CD4-positive, alpha-beta memory T cell (primary cell): Measurements from ENCODE around the gene MYF6. TPM values are rescaled to one million over a fixed set of nuclear protein-coding genes. Genes with fewer than 3 reads are reported as not detected.

ENCODE experiments used
- CTCF ChIA-PET: fragments of 350-600 bp; sonication (Branson Sonifier 250); formaldehyde crosslinking; loops from one replicate; lab custom pipeline; 2021; ENCODE audit warnings: inconsistent platforms; ENCODE audit not compliant: partially characterized antibody; lab: Charles Lee
- POLR2A ChIA-PET: fragments of 350-600 bp; sonication (Branson Sonifier 250); formaldehyde crosslinking; loops from one replicate; lab custom pipeline; 2021; ENCODE audit not compliant: partially characterized antibody; lab: Charles Lee
- DNase-seq, 5 donors: peaks; one replicate each; pipeline versions ENCODE4 v3.0.0 to v3.0.0-alpha.2; 2020 to 2022; ENCODE audit warnings: mixed read lengths in 1 of 5
- H3K27ac ChIP-seq: one replicate; pipeline ENCODE4 v1.7.0; 2013; ENCODE audit warnings: low read depth, low read length
- H3K27me3 ChIP-seq: 2 replicates; pipeline ENCODE4 v1.7.0; 2013; ENCODE audit warnings: mild to moderate bottlenecking, low read length, moderate library complexity; ENCODE audit not compliant: insufficient read depth
- H3K36me3 ChIP-seq: 2 replicates; pipeline ENCODE4 v1.7.0; 2013; ENCODE audit warnings: mild to moderate bottlenecking, low read length, moderate library complexity; ENCODE audit not compliant: insufficient read depth
- H3K4me1 ChIP-seq: 2 replicates; pipeline ENCODE4 v1.7.0; 2013; ENCODE audit warnings: mild to moderate bottlenecking, low read length, moderate library complexity; ENCODE audit not compliant: insufficient read depth
- H3K4me3 ChIP-seq, 2 donors: one replicate each; pipeline ENCODE4 v1.7.0; 2013; ENCODE audit warnings: low read length in 2 of 2, mild to moderate bottlenecking in 1 of 2
- H3K9me3 ChIP-seq, 2 donors: one replicate each; pipeline ENCODE4 v1.7.0; 2013; ENCODE audit warnings: low read length in 2 of 2, control low read depth in 1 of 2; ENCODE audit not compliant: control insufficient read depth in 1 of 2
- H3K27ac Mint-ChIP-seq, 7 donors: one replicate each; pipeline ENCODE4 v1.8.0; 2020 to 2021; ENCODE audit warnings: mixed read lengths in 7 of 7, mild to moderate bottlenecking in 6 of 7, inconsistent platforms in 3 of 7, moderate library complexity in 3 of 7
- H3K27me3 Mint-ChIP-seq, 2 donors: one replicate each; pipeline ENCODE4 v1.8.0; 2020 to 2021; ENCODE audit warnings: mixed read lengths in 2 of 2
- H3K36me3 Mint-ChIP-seq, 2 donors: one replicate each; pipeline ENCODE4 v1.8.0; 2020 to 2021; ENCODE audit warnings: mixed read lengths in 2 of 2, inconsistent platforms in 1 of 2, mild to moderate bottlenecking in 1 of 2
- H3K4me1 Mint-ChIP-seq, 4 donors: one replicate each; pipeline ENCODE4 v1.8.0; 2020 to 2021; ENCODE audit warnings: mixed read lengths in 4 of 4, mild to moderate bottlenecking in 1 of 4
- H3K4me3 Mint-ChIP-seq, 8 donors: one replicate each; pipeline ENCODE4 v1.8.0; 2020 to 2021; ENCODE audit warnings: mixed read lengths in 8 of 8, mild to moderate bottlenecking in 7 of 8, moderate library complexity in 6 of 8, inconsistent platforms in 3 of 8
- H3K9me3 Mint-ChIP-seq, 8 donors: one replicate each; pipeline ENCODE4 v1.8.0; 2020 to 2021; ENCODE audit warnings: mixed read lengths in 8 of 8, mild to moderate bottlenecking in 5 of 8, inconsistent platforms in 3 of 8, moderate library complexity in 1 of 8
- intact Hi-C: fragments of 100-400 bp; cut with micrococcal nuclease; formaldehyde crosslinking; loops from one replicate; pipeline ENCODE4 v1.15.1; 2023
- polyA plus RNA-seq, 2 donors: library from polyadenylated mRNA; unstranded; fragments of 300-500 nt; fragmentation: Illumina TruSeq; gene quantifications; one replicate each; pipeline ENCODE4 v1.2.3, GENCODE V29; 2021
- total RNA-seq, 2 experiments: library from RNA; stranded (reverse); gene quantifications; one replicate each; pipeline ENCODE4 v1.2.3, GENCODE V29; 2021

Gene MYF6
- total and polyA plus RNA-seq, 4 experiments from 2014 or later: not detected

DNA sequence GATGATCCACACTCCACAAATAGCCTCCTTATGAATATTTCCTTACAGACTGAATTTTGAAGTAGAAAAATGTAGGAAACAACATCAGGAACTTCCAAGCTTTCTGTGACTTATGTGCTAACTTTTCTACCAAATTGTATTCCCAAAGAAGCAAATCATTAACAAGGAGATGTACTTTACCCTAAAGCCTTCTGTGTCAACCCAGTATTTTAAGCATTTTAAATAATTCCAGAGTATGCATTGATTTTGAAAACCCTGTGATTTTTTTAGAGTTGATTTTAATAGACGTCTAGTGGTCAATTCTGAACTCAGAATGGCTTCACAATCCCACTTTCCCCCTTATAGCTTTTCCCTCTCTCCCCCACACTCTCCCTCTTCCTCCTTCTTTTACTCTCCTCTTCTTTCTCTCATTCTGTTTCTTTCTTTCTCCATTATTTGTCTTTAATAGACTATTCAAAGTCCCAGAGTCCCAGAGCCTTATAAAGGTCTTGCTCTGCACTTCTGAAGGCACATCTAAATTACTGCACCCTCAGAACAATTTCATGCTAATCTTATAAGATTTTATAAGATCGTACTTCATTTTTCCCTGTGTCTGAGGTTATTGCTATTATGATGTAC is 10.1 kb upstream of the MYF6 start:
- H3K36me3 Mint-ChIP-seq: no peaks in the 10 kb centered on the region
- no peak overlapping the region for H3K4me3 Mint-ChIP-seq
- peaks cover 0 to 5% (median 0%) of the 10 kb centered on the region in 8 donors for H3K9me3 Mint-ChIP-seq
- no peak for DNase-seq
- H3K4me1 Mint-ChIP-seq: no peaks in the 10 kb centered on the region
- Histone ChIP-seq H3K4me3 (no peak overlapping the region), H3K27ac (no peak overlapping the region), H3K36me3 (no peaks in the 10 kb centered on the region), H3K4me1 (no peaks in the 10 kb centered on the region), H3K27me3 (no peaks in the 10 kb centered on the region), H3K9me3 (no peaks in the 10 kb centered on the region)
- no peak overlapping the region for H3K27ac Mint-ChIP-seq
- intact Hi-C loops: no loop called here
- no peaks in the 10 kb centered on the region for H3K27me3 Mint-ChIP-seq
- CTCF ChIA-PET: no interaction called here
- POLR2A ChIA-PET: no interaction called here

DNA sequence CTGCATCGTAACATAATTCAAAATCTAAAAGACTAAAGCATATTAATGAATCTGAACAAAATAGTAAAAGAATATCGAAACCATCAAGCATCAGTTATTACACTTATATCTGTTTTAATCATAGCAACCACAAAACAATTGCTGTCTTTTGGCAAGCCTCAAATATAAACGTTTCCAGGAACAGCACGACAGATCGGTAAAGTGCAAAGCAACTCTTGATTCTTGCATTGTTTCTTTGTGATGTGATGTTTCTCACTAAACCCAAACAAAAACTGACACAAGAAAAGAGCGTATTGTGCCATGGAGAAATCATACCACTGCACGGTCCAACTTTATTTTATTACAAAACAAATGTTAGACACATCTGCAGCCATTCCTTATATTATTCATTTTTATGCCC is 9.2 kb upstream of the MYF6 start:
- H3K4me3 Mint-ChIP-seq: no peak overlapping the region
- POLR2A ChIA-PET: no interaction called here
- no peak overlapping the region for H3K4me3 ChIP-seq

DNA sequence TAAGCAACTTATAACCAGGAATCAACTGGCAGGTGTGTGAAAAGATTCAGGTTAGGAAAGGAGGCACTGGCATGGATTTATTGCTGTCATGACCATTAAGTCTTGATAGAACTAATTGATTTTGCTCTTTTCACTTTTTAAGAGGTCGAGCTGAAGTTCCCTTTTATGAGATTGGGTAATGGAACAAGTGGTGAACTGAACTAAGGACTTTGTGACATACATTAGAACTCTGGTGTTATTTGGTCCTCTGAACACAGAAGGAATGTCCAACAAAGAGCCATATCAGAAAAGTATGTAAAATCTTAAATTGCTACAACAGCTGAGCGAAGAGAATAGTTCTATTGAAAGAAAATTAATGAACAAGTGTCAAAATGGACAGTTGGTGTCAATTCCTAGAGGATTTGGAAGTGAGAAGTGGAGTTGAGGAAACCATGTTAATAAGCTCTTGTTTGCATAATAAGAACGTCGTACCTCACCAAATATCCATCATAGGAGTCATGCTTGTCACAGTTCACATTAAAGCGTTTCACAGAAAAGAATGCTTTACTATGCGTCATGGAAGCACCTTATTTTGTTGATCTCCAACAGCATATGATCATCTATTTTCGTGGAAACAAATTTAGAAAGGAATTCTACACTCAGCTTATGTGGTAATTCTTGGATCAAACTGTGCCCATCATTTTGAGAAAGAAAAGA is 8.4 kb upstream of the MYF6 start:
- no peaks in the 10 kb centered on the region for H3K9me3 ChIP-seq

More for the DNA sequence above, 9.2 kb upstream of the MYF6 start:
- H3K27me3 Mint-ChIP-seq: no peaks in the 10 kb centered on the region
- intact Hi-C loops: no loop called here
- Histone ChIP-seq H3K9me3 (no peaks in the 10 kb centered on the region), H3K27ac (no peak overlapping the region), H3K4me1 (no peaks in the 10 kb centered on the region), H3K36me3 (no peaks in the 10 kb centered on the region), H3K27me3 (no peaks in the 10 kb centered on the region)
- no peaks in the 10 kb centered on the region for H3K4me1 Mint-ChIP-seq
- H3K9me3 Mint-ChIP-seq: peaks cover 0 to 3% (median 0%) of the 10 kb centered on the region in 8 donors
- CTCF ChIA-PET: no interaction called here
- DNase-seq: no peak
- H3K36me3 Mint-ChIP-seq: no peaks in the 10 kb centered on the region
- H3K27ac Mint-ChIP-seq: no peak overlapping the region

DNA sequence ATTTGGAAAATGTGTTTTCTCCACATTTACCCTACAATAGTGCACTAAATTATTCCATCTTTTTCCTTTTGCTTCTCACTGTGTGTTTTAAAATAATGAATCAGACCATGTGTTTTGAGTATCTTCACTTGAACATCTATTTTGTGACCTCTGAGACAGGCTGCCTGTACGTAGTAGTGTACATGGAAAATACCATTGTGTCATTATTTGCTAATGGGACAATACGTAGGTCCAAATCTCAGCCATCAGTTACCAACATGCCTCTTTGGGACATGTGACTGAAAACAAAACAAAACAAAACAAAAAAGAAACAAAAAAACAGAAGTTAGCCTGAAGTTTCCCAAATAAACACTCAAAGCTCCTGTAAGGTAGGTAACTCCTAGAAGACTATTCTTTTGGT is 7.1 kb upstream of the MYF6 start:
- POLR2A ChIA-PET: no interaction called here

More for the DNA sequence above, 8.4 kb upstream of the MYF6 start:
- no peak for DNase-seq
- CTCF ChIA-PET: no interaction called here
- Mint-ChIP-seq H3K27ac (no peak overlapping the region), H3K4me3 (no peak overlapping the region), H3K36me3 (no peaks in the 10 kb centered on the region), H3K9me3 (peaks cover 0 to 4% (median 0%) of the 10 kb centered on the region in 8 donors), H3K4me1 (no peaks in the 10 kb centered on the region), H3K27me3 (no peaks in the 10 kb centered on the region)
- no peaks in the 10 kb centered on the region for H3K4me1 ChIP-seq
- intact Hi-C loops: no loop called here
- no peaks in the 10 kb centered on the region for H3K36me3 ChIP-seq
- H3K4me3 ChIP-seq: no peak overlapping the region
- H3K27me3 ChIP-seq: no peaks in the 10 kb centered on the region
- POLR2A ChIA-PET: no interaction called here
- no peak overlapping the region for H3K27ac ChIP-seq

DNA sequence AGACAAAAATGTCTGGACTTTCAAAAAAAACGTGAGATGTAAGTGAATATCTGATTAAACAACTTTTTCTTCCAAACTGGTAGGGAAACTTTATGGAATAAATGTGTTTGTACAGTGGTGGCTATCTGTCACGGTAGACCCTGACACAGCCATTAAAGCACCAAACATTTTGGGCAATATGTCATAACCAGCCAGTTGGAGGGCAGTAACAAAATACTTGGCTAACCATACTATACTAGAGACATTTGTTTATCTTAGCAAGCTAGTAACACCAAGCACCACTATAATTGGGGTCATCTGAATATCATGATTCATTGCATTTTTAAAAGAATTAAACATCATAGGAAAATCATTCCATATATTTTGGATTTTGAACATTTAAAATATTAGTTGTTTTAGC is 6.0 kb upstream of the MYF6 start:
- no peak overlapping the region for H3K4me3 Mint-ChIP-seq
- CTCF ChIA-PET: no interaction called here
- no peaks in the 10 kb centered on the region for H3K4me1 Mint-ChIP-seq

More for the DNA sequence above, 7.1 kb upstream of the MYF6 start:
- no peaks in the 10 kb centered on the region for H3K36me3 Mint-ChIP-seq
- no peaks in the 10 kb centered on the region for H3K27me3 Mint-ChIP-seq
- DNase-seq: no peak
- H3K4me3 Mint-ChIP-seq: no peak overlapping the region
- intact Hi-C loops: no loop called here
- Histone ChIP-seq H3K9me3 (no peaks in the 10 kb centered on the region), H3K4me3 (no peak overlapping the region), H3K36me3 (no peaks in the 10 kb centered on the region), H3K27me3 (no peaks in the 10 kb centered on the region), H3K4me1 (no peaks in the 10 kb centered on the region), H3K27ac (no peak overlapping the region)
- H3K27ac Mint-ChIP-seq: no peak overlapping the region
- CTCF ChIA-PET: no interaction called here
- H3K4me1 Mint-ChIP-seq: no peaks in the 10 kb centered on the region
- H3K9me3 Mint-ChIP-seq: peaks cover 0 to 4% (median 0%) of the 10 kb centered on the region in 8 donors

DNA sequence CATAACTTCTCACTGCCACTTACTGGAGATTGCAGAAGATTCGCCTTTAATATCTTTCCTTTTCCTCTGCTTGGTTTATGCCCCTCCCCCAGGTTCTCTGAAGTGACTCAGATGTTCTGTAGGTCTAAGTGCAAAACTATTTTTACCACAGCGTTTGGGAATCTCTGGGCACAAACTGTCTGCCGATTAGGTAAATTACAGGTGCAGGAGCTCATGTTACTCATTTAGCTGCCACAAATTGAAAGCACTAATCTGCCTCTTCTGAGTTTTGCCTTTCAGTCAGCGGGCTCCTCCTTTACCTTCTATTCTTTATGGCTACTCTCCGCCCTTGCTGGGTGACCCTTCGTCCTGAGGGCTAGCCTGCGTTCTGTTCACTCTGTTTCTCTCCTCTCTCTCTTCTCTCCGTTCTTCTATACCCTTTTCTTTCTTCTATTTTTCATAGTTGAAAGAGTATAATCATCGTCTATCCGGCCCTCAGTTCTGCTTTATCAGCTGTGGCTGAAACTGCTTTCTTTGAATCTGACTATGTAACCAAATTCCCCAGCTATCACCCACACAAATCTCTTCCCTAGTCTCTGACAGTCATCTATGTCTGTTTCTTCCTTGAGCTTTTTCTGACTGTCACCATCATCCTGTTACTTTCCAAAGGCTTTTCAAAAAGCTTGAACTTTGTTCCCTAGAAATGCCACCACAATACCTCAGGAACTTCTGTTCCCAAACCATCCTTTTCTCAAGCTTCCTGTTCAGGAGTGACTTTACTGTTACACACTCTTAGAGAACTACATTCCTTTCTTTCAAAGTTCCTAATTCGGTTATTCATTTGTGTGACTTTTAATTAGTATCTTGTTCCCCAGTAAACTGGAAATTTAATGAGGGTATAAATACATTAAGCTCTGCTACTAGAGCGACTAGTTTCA is 4.3 kb upstream of the MYF6 start:
- peaks cover 0 to 9% (median 1%) of the 10 kb centered on the region in 8 donors for H3K9me3 Mint-ChIP-seq
- DNase-seq: no peak
- no peak overlapping the region for H3K4me3 ChIP-seq
- H3K9me3 ChIP-seq: no peaks in the 10 kb centered on the region
- H3K4me1 ChIP-seq: no peaks in the 10 kb centered on the region
- no peak overlapping the region for H3K4me3 Mint-ChIP-seq
- peaks cover 3% of the 10 kb centered on the region in 2 donors for H3K27me3 Mint-ChIP-seq
- ChIA-PET POLR2A (no interaction called here), CTCF (no interaction called here)
- H3K27ac Mint-ChIP-seq: no peak overlapping the region
- H3K27me3 ChIP-seq: no peaks in the 10 kb centered on the region
- H3K36me3 Mint-ChIP-seq: no peaks in the 10 kb centered on the region
- no peak overlapping the region for H3K27ac ChIP-seq
- intact Hi-C loops: no loop called here
- no peaks in the 10 kb centered on the region for H3K36me3 ChIP-seq
- no peaks in the 10 kb centered on the region for H3K4me1 Mint-ChIP-seq

More for the DNA sequence above, 6.0 kb upstream of the MYF6 start:
- H3K27me3 Mint-ChIP-seq: no peaks in the 10 kb centered on the region
- Histone ChIP-seq H3K36me3 (no peaks in the 10 kb centered on the region), H3K27me3 (no peaks in the 10 kb centered on the region), H3K9me3 (no peaks in the 10 kb centered on the region), H3K27ac (no peak overlapping the region), H3K4me3 (no peak overlapping the region), H3K4me1 (no peaks in the 10 kb centered on the region)
- peaks cover 0 to 4% (median 0%) of the 10 kb centered on the region in 8 donors for H3K9me3 Mint-ChIP-seq
- intact Hi-C loops: no loop called here
- no peak for DNase-seq
- H3K27ac Mint-ChIP-seq: no peak overlapping the region
- H3K36me3 Mint-ChIP-seq: no peaks in the 10 kb centered on the region
- POLR2A ChIA-PET: no interaction called here

DNA sequence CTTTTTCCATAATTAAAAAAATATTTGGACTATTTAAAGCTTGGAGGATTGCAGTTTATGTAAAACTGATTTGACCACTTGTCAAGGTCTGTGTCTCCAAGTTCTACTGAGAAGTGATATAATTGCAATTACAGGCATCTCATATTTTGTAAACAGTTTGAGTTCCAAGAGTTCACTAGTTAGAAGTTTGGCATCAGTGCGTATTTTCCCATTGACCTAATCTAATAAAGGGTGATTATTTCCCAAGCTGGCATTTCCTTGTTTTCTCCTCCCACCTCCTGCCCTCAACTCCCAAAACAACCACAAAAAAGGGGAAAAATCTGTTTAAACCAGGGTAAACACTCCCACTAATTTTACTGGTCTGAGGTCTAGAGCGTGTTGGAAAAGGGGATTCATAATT is 3.0 kb upstream of the MYF6 start:
- no peaks in the 10 kb centered on the region for H3K4me1 ChIP-seq
- DNase-seq: no peak
- no peak overlapping the region for H3K27ac ChIP-seq
- intact Hi-C loops: no loop called here
- no peaks in the 10 kb centered on the region for H3K36me3 Mint-ChIP-seq
- H3K4me3 ChIP-seq: no peak overlapping the region
- ChIA-PET CTCF (no interaction called here), POLR2A (no interaction called here)
- H3K36me3 ChIP-seq: no peaks in the 10 kb centered on the region
- H3K4me3 Mint-ChIP-seq: no peak overlapping the region
- H3K27me3 Mint-ChIP-seq: peaks cover 3% of the 10 kb centered on the region in 2 donors
- H3K27me3 ChIP-seq: no peaks in the 10 kb centered on the region
- no peaks in the 10 kb centered on the region for H3K9me3 ChIP-seq
- H3K4me1 Mint-ChIP-seq: peaks cover 0 to 2% (median 0%) of the 10 kb centered on the region in 4 donors
- H3K9me3 Mint-ChIP-seq: peaks cover 0 to 16% (median 5%) of the 10 kb centered on the region in 8 donors
- H3K27ac Mint-ChIP-seq: no peak overlapping the region
